ENCODE measurements around the gene CCDC148.
"Not testable (repeated sequence)": the region's sequence is repeated elsewhere in the genome, so short reads cannot be mapped to it uniquely, and the experiment has no call there.

Gene CCDC148

GRCh38 chr2:158357122-158357521 lies 99.4 kb downstream of the CCDC148 start:
- DNase-seq (ENCODE audit: low read depth in 2 of 2): no peak

DNA sequence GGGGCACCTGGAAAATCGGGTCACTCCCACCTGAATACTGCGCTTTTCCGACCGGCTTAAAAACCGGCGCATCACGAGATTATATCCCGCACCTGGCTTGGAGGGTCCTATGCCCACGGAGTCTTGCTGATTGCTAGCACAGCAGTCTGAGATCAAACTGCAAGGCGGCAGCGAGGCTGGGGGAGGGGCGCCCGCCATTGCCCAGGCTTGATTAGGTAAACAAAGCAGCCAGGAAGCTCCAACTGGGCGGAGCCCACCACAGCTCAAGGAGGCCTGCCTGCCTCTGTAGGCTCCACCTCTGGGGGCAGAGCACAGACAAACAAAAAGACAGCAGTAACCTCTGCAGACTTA lies 105.1 kb downstream of the CCDC148 start:
- not testable (repeated sequence) for DNase-seq (ENCODE audit: low read depth in 2 of 2)

GRCh38 chr2:158350751-158351465 lies 105.6 kb downstream of the CCDC148 start:
- DNase-seq (ENCODE audit: low read depth in 2 of 2): not testable (repeated sequence)

DNA sequence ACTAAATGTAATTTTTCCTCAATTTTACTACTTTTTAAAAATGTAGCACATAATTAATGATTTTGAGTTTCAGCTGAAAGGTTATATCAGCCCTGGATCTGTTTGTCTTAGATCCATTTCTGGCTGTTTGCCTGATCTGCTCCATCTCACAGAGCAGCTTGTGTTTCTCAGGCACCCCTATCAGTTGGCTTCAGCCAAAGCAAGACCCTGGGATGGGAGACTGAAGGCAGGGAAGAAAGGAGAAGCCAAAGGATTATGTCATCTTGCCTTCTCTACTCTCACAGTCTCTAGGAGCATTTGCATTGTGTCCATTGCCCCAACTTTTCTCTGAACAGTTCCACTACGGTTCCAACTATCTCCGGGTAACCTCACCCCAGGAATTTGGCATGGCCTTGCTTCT lies 110.5 kb downstream of the CCDC148 start:
- DNase-seq (ENCODE audit: low read depth in 2 of 2): no peak

DNA sequence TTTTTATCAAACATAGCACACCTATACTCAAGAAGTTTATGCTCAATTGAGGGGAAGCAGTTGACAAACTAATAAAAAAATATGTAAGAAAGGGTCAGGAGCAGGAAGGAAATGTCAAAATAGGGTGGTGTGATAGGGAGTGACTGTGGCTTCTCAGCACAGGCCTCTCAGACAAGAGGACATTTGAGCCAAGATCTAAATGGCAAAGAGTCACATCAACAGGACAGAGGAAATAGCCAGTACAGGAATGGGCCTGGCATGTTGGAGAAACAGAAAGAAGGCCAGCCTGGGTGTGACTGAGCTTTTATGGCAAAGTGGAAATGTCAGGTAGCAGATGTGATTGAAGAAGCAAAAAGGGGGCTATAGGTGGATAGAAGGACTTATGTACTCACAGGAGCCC lies 117.0 kb downstream of the CCDC148 start:
- DNase-seq (ENCODE audit: low read depth in 2 of 2): no peak

- DNase-seq (ENCODE audit: low read depth in 2 of 2): no peak
Observed at GRCh38 chr2:158337018-158337417, 119.5 kb downstream of the CCDC148 start.

DNA sequence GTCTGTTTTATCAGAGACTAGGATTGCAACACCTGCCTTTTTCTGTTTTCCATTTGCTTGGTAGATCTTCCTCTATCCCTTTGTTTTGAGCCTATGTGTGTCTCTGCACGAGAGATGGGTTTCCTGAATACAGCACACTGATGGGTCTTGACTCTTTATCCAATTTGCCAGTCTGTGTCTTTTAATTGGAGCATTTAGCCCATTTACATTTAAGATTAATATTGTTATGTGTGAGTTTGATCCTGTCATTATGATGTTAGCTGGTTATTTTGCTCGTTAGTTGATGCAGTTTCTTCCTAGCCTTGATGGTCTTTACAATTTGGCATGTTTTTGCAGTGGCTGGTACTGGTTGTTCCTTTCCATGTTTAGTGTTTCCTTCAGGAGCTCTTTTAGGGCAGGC lies 124.8 kb downstream of the CCDC148 start:
- DNase-seq (ENCODE audit: low read depth in 2 of 2): not testable (repeated sequence)

DNA sequence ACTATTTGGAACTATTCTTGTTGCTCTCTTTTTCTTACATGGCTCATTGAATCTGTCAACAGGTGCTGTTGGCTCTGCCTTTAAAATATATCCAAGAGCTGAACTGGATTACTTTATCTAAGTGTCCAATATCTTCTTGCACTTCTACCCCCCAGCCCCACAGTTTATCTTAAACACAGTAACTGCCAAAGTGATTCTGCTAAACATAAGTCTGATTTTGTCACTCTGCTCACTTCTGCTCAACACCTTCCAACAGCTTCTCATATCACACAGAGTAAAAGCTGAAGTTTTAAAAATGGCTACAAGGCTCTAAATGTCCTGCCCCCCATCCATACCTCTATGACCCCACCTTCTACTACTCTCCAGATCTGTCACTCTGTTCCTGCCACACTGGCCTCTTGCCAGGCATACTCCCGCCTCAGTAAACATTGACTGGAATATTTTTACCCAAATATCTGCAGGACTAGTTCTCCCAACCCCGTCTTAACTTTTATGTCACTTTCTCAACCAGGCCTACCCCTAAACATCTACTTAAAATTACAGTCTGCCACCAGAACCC lies 130.7 kb downstream of the CCDC148 start:
- DNase-seq (ENCODE audit: low read depth in 2 of 2): no peak

GRCh38 chr2:158325031-158325781 lies 131.3 kb downstream of the CCDC148 start:
- no peak for DNase-seq (ENCODE audit: low read depth in 2 of 2)

DNA sequence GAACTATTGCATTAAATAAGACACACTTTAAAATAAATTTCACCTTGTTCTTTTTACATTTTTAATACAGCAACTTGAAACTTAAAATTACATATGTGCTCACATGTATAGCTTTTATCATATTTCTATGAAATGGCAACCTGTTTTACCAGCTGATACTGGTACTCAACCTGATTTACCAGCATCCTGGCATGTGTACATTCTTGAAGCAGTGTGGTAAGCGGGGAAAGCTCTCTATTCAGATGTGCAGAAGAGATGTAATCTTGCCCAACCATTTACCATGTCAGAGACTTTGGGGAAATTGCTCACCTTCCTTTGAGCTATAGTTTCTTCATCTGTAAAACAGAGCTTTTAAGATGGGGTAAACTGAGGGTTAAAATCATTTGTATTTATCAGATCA lies 133.2 kb downstream of the CCDC148 start:
- DNase-seq (ENCODE audit: low read depth in 2 of 2): no peak

DNA sequence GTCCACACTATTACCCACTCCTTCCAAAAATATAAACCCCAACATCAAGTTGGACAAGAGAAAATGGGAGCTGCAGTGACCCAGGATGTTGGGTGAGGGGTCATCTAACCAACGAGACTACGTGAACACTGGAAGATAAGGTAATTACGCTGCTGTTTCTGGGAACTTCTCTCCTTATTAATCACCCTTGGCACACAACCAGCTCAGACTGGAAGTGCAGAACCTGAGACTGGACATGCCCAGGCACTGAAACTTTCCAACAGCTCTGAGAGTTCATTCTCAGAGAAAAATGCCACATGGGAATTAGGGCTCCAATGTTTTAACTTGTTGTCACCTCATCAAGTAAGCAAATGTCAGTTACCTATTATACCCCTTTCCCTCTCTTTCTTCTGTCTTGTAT lies 135.3 kb downstream of the CCDC148 start:
- DNase-seq (ENCODE audit: low read depth in 2 of 2): no peak

DNA sequence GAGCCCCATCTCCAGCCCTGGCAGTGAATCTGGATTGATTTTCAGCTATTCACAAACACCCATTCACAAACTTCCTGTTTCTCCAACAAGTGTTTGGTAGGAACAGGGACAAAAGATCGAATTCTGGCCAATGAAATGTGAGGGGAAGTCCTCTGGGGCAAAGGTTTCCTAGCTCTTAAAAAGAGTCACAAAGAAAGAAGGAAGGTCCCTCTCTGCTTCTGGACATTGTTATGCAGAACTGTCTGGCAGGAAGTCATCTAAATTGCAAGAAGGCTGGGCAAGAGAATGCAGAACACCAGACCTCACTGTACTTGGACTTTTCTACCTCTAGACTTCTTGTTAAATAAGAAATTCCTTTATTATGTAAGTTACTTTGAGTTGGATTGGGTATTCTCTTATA lies 137.3 kb downstream of the CCDC148 start:
- DNase-seq (ENCODE audit: low read depth in 2 of 2): no peak

DNA sequence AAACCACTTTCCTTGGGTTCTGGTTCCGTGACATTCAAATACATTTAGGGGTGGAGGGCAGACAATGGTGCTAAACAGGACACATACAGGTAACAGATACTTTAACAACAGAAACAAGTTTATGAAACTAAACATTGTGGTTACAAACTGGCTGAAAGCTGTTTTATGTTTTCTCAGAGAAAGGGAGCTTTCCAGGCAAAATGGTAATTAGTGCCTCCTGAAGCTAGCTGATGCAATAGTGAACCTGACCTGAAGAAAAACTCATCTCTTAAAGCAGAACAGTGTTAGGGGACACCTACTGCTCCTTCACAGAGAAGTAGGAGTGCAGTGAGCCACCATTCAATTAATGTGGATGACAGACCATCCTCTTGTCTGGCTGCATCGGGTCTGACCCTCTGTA lies 138.9 kb downstream of the CCDC148 start:
- no peak for DNase-seq (ENCODE audit: low read depth in 2 of 2)

GRCh38 chr2:158315803-158316414 lies 140.6 kb downstream of the CCDC148 start:
- no peak for DNase-seq (ENCODE audit: low read depth in 2 of 2)

GRCh38 chr2:158315000-158315399 lies 141.6 kb downstream of the CCDC148 start:
- no peak for DNase-seq (ENCODE audit: low read depth in 2 of 2)

- DNase-seq (ENCODE audit: low read depth in 2 of 2): no peak
Observed at GRCh38 chr2:158313734-158314133, 142.8 kb downstream of the CCDC148 start.

GRCh38 chr2:158312981-158313380 lies 143.6 kb downstream of the CCDC148 start:
- DNase-seq (ENCODE audit: low read depth in 2 of 2): no peak

DNA sequence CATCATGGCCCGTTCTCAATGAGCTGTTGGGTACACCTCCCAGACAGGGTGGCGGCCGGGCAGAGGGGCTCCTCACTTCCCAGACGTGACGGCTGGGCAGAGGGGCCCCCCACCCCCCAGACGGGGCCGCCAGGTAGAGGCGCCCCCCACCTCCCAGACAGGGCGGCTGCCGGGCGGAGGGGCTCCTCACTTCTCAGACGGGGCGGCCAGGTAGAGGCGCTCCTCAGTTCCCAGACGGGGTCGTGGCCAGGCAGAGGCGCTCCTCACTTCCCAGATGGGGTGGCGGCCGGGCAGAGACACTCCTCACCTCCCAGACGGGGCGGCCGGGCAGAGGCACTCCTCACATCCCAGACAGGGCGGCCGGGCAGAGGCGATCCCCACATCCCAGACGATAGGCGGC lies 146.1 kb downstream of the CCDC148 start:
- not testable (repeated sequence) for DNase-seq (ENCODE audit: low read depth in 2 of 2)

DNA sequence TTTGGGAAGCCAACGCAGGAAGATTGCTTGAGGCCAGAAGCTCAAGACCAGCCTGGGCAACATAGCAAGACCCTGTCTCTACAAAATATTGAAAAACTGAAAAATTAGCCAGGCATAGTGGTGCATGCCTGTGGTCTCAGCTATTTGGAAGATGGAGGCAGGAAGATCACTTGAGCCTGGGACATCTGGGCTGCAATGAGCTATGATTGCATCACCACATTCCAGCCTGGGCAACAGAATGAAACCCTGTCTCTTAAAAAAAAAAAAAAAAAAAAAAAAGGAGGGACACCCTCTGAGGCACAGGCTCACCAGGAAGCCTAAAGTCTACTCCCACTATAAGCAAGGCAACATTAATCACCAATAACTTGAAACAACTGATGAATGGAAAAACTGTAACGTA lies 151.1 kb downstream of the CCDC148 start:
- DNase-seq (ENCODE audit: low read depth in 2 of 2): no peak

GRCh38 chr2:158300394-158300793 lies 156.2 kb downstream of the CCDC148 start:
- no peak for DNase-seq (ENCODE audit: low read depth in 2 of 2)

DNA sequence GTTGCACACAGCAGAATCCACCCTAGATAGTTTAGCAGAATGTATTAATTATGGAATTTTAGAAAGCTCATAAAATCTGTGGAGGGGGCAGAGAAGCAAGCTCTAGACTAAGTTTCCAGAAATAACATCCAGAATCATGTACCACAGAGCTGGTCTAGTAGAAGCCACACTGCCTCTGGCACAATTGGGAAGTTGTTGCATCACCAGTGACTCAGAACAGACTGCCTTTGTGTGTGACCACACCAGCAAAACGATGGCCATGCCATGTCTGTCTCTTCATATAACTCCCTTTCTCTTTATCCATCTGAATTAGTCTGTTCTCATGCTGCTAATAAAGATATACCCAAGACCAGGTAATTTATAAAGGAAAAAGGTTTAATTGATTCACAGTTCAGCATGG lies 158.9 kb downstream of the CCDC148 start:
- DNase-seq (ENCODE audit: low read depth in 2 of 2): no peak

DNA sequence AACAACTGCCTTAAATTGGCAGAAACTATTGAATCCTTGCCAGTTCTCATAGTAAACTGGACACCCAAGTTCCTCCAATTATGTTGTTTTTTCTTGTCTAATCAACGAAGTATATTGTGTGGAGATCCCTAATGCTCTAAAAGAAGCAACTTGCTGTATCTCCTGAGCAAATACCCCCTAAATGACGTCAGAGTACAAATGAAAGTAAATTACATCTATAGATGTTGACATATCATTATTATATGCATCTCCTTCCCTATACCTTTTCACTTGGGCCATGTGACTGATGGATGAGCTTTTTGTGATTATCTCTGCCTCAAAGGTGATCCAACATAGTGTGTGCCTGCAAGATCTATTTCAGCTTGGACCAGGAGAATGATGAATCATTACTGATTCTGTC lies 159.4 kb downstream of the CCDC148 start:
- no peak for DNase-seq (ENCODE audit: low read depth in 2 of 2)

DNA sequence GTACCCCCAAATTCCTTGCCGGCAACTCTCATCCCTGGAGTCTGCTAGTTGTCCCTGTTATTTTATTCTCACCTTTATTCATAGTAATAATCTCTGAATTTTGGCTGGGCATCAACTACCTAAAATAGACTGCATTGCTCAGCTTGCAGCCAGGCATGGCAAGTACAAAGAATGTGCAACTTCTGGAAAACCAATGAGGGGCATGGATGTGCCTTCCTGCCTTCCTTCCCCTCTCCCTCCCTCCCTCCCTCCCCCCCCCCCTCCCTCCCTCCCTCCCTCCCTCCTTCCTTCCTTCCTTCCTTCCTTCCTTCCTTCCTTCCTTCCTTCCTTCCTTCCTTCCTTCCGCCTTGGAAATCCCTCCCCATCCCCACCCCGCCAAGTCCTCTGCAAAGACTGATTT lies 162.8 kb downstream of the CCDC148 start:
- no peak for DNase-seq (ENCODE audit: low read depth in 2 of 2)
